ENCODE data around the gene SNX25.
"Not testable (repeated sequence)": the region's sequence is repeated elsewhere in the genome, so short reads cannot be mapped to it uniquely, and the experiment has no call there.

Gene SNX25

GRCh38 chr4:185311113-185311888 lies 101.9 kb downstream of the SNX25 start:
- Histone ChIP-seq H3K27me3 (replicated peaks; ENCODE audit: control insufficient read depth, insufficient read depth, low read length) (no peaks in the 10 kb centered on the region), H3K9me3 (ENCODE audit: control insufficient read depth, low read length) (no peaks in the 10 kb centered on the region), H3K9ac (ENCODE audit: low read length) (no peak overlapping the region), H3K4me1 (ENCODE audit: control insufficient read depth, insufficient read depth, low read length) (peaks cover under 1% of the 10 kb centered on the region), H3K4me3 (ENCODE audit: low read length) (no peak overlapping the region), H3K36me3 (ENCODE audit: control insufficient read depth, insufficient read depth, low read length, severe bottlenecking) (peaks cover 45% of the 10 kb centered on the region)
- no peak for DNase-seq (ENCODE audit: low read depth)

DNA sequence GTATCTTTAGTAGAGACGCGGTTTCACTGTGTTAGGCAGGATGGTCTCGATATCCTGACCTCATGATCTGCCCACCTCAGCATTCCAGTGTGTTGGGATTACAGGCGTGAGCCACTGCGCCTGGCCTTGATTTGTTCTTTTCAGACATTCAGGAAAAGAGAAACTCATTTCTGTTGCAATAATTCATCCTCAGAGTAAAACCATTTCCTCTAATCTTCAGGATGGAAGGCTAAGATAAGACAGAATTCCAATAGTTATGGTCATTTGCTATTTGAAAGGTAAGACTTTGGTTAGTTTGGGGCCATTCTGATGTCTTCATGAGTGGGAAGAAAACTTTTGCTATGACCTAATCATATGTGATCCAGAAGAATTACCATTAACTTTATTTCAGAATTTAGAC lies 103.3 kb downstream of the SNX25 start:
- no peak for DNase-seq (ENCODE audit: low read depth)
- Histone ChIP-seq H3K4me3 (ENCODE audit: low read length) (no peak overlapping the region), H3K9me3 (ENCODE audit: control insufficient read depth, low read length) (no peaks in the 10 kb centered on the region), H3K4me1 (ENCODE audit: control insufficient read depth, insufficient read depth, low read length) (no peaks in the 10 kb centered on the region), H3K9ac (ENCODE audit: low read length) (no peak overlapping the region), H3K36me3 (ENCODE audit: control insufficient read depth, insufficient read depth, low read length, severe bottlenecking) (peaks cover 45% of the 10 kb centered on the region), H3K27me3 (replicated peaks; ENCODE audit: control insufficient read depth, insufficient read depth, low read length) (no peaks in the 10 kb centered on the region)

DNA sequence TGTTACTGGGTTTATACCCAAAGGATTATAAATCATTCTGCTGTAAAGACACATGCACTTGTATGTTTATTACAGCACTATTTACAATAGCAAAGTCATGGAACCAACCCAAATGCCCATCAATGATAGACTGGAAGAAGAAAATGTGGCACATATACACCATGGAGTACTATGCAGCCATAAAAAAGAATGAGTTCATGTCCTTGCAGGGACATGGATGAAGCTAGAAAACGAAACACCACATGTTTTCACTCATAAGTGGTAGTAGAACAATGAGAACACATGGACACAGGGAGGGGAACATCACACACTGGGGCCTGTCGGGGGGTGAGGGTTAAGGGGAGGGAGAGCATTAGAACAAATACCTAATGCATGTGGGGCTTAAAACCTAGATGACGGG lies 108.1 kb downstream of the SNX25 start:
- not testable (repeated sequence) for H3K9me3 ChIP-seq (ENCODE audit: control insufficient read depth, low read length); H3K9ac ChIP-seq (ENCODE audit: low read length); DNase-seq (ENCODE audit: low read depth); H3K4me3 ChIP-seq (ENCODE audit: low read length); H3K4me1 ChIP-seq (ENCODE audit: control insufficient read depth, insufficient read depth, low read length); H3K27me3 ChIP-seq (replicated peaks; ENCODE audit: control insufficient read depth, insufficient read depth, low read length)
- H3K36me3 ChIP-seq (ENCODE audit: control insufficient read depth, insufficient read depth, low read length, severe bottlenecking), result peaks cover 33% of the 10 kb centered on the region

DNA sequence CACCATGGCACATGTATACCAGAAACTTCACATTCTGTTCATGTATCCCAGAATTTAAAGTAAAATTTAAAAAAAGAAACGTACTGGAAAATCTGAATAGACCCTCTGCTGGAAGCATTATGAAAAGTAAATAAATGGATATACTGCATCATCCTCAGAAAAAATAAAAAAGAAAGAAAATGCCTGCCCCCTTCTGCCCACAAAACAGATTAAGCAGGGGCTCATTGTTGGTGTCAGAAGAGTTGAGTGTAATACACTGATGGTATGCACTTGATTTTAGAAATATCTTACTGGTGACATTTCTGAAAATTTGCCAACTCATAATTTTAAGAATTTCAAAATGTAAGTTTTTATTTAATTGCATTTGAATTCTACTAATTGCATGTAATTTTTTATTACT lies 108.5 kb downstream of the SNX25 start:
- H3K4me1 ChIP-seq (ENCODE audit: control insufficient read depth, insufficient read depth, low read length), result no peaks in the 10 kb centered on the region
- H3K36me3 ChIP-seq (ENCODE audit: control insufficient read depth, insufficient read depth, low read length, severe bottlenecking), result peaks cover 28% of the 10 kb centered on the region
- no peaks in the 10 kb centered on the region for H3K9me3 ChIP-seq (ENCODE audit: control insufficient read depth, low read length)
- no peak for DNase-seq (ENCODE audit: low read depth)
- no peak overlapping the region for H3K9ac ChIP-seq (ENCODE audit: low read length)
- no peak overlapping the region for H3K4me3 ChIP-seq (ENCODE audit: low read length)
- H3K27me3 ChIP-seq (replicated peaks; ENCODE audit: control insufficient read depth, insufficient read depth, low read length), result no peaks in the 10 kb centered on the region

DNA sequence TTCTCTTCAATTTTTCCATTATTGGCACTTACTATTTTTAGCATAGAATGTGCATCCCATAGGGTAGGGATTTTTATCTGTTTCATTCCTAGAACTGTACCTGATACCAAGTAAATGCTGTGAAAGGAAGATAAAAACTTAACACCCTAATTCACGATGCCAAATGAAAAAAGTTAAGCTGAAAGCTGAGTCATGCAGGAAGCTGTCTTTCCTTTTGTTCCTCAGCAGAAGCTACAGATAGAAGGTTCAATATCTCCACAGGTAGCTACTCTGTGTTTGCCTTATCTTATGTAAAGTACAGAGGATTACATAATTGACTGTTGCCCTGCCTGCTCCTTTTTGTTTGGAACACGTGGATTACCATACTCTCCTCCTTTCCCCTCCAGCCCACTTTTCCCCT lies 109.3 kb downstream of the SNX25 start:
- Histone ChIP-seq H3K4me1 (ENCODE audit: control insufficient read depth, insufficient read depth, low read length) (no peaks in the 10 kb centered on the region), H3K27me3 (replicated peaks; ENCODE audit: control insufficient read depth, insufficient read depth, low read length) (no peaks in the 10 kb centered on the region), H3K36me3 (ENCODE audit: control insufficient read depth, insufficient read depth, low read length, severe bottlenecking) (peaks cover 23% of the 10 kb centered on the region), H3K9me3 (ENCODE audit: control insufficient read depth, low read length) (no peaks in the 10 kb centered on the region), H3K4me3 (ENCODE audit: low read length) (no peak overlapping the region), H3K9ac (ENCODE audit: low read length) (no peak overlapping the region)
- no peak for DNase-seq (ENCODE audit: low read depth)

GRCh38 chr4:185322803-185323202 lies 113.4 kb downstream of the SNX25 start:
- Histone ChIP-seq H3K4me1 (ENCODE audit: control insufficient read depth, insufficient read depth, low read length) (no peaks in the 10 kb centered on the region), H3K36me3 (ENCODE audit: control insufficient read depth, insufficient read depth, low read length, severe bottlenecking) (peaks cover 7% of the 10 kb centered on the region), H3K4me3 (ENCODE audit: low read length) (no peak overlapping the region), H3K27me3 (replicated peaks; ENCODE audit: control insufficient read depth, insufficient read depth, low read length) (no peaks in the 10 kb centered on the region), H3K9ac (ENCODE audit: low read length) (no peak overlapping the region), H3K9me3 (ENCODE audit: control insufficient read depth, low read length) (no peaks in the 10 kb centered on the region)
- DNase-seq (ENCODE audit: low read depth), result peak; percentile 18

- Histone ChIP-seq H3K27me3 (replicated peaks; ENCODE audit: control insufficient read depth, insufficient read depth, low read length) (no peaks in the 10 kb centered on the region), H3K4me1 (ENCODE audit: control insufficient read depth, insufficient read depth, low read length) (no peaks in the 10 kb centered on the region), H3K4me3 (ENCODE audit: low read length) (no peak overlapping the region), H3K36me3 (ENCODE audit: control insufficient read depth, insufficient read depth, low read length, severe bottlenecking) (peaks cover 7% of the 10 kb centered on the region), H3K9ac (ENCODE audit: low read length) (no peak overlapping the region), H3K9me3 (ENCODE audit: control insufficient read depth, low read length) (no peaks in the 10 kb centered on the region)
- peak; percentile 16 for DNase-seq (ENCODE audit: low read depth)
Measured at GRCh38 chr4:185323606-185324005, 114.2 kb downstream of the SNX25 start.

DNA sequence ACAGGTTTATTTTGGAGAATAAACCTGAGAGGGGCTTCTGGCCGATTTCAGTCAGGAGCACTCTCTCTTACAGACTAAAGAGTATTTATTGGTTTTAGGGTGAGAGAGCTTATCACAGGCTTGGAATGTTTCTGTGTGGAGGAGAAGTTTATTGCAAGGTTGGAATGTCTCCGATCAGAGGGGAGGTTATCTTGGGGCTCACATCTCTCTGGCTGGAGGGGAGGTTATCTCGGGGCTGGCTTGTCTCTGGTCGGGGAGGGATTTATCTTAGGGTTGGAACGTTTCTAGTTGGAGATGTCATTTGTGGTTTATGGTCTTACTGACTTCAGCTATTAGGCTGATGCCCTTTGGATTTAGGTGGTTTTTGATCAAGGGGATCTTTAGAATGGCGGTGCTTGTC lies 115.0 kb downstream of the SNX25 start:
- not testable (repeated sequence) for H3K36me3 ChIP-seq (ENCODE audit: control insufficient read depth, insufficient read depth, low read length, severe bottlenecking); H3K27me3 ChIP-seq (replicated peaks; ENCODE audit: control insufficient read depth, insufficient read depth, low read length); H3K4me3 ChIP-seq (ENCODE audit: low read length); H3K4me1 ChIP-seq (ENCODE audit: control insufficient read depth, insufficient read depth, low read length); H3K9me3 ChIP-seq (ENCODE audit: control insufficient read depth, low read length); H3K9ac ChIP-seq (ENCODE audit: low read length); DNase-seq (ENCODE audit: low read depth)

- H3K27me3 ChIP-seq (replicated peaks; ENCODE audit: control insufficient read depth, insufficient read depth, low read length); DNase-seq (ENCODE audit: low read depth); H3K4me1 ChIP-seq (ENCODE audit: control insufficient read depth, insufficient read depth, low read length); H3K9me3 ChIP-seq (ENCODE audit: control insufficient read depth, low read length); H3K36me3 ChIP-seq (ENCODE audit: control insufficient read depth, insufficient read depth, low read length, severe bottlenecking); H3K4me3 ChIP-seq (ENCODE audit: low read length); H3K9ac ChIP-seq (ENCODE audit: low read length): not testable (repeated sequence)
Measured at GRCh38 chr4:185325721-185326120, 116.3 kb downstream of the SNX25 start.

DNA sequence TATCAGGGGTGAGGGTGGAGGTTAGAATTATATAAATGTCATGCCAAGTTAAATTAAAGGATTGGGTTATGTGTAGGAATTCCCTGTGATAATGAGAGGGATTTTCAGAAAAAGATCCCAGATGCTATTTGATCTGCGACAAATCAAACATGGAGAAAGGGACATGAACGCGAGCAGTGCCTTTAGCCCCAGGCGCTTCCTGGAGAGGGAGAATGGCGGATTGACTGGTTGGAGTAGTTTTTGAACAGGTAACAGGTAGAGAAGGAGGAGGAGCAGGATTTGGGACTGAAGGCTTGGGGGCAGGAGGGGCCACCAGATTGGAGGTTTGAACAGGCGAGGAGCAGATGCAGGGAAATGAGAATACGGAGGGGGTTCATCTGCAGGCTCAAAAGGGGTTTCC lies 119.2 kb downstream of the SNX25 start:
- Histone ChIP-seq H3K27me3 (replicated peaks; ENCODE audit: control insufficient read depth, insufficient read depth, low read length) (no peaks in the 10 kb centered on the region), H3K9ac (ENCODE audit: low read length) (no peak overlapping the region), H3K4me3 (ENCODE audit: low read length) (no peak overlapping the region), H3K9me3 (ENCODE audit: control insufficient read depth, low read length) (no peaks in the 10 kb centered on the region), H3K4me1 (ENCODE audit: control insufficient read depth, insufficient read depth, low read length) (peaks cover 15% of the 10 kb centered on the region), H3K36me3 (ENCODE audit: control insufficient read depth, insufficient read depth, low read length, severe bottlenecking) (no peaks in the 10 kb centered on the region)
- no peak for DNase-seq (ENCODE audit: low read depth)

GRCh38 chr4:185329879-185330510 lies 120.6 kb downstream of the SNX25 start:
- H3K4me1 ChIP-seq (ENCODE audit: control insufficient read depth, insufficient read depth, low read length), result peaks cover 15% of the 10 kb centered on the region
- not testable (repeated sequence) for H3K4me3 ChIP-seq (ENCODE audit: low read length); H3K27me3 ChIP-seq (replicated peaks; ENCODE audit: control insufficient read depth, insufficient read depth, low read length); DNase-seq (ENCODE audit: low read depth); H3K9ac ChIP-seq (ENCODE audit: low read length); H3K9me3 ChIP-seq (ENCODE audit: control insufficient read depth, low read length); H3K36me3 ChIP-seq (ENCODE audit: control insufficient read depth, insufficient read depth, low read length, severe bottlenecking)
